AG08395 (cell line): ENCODE results near the gene PRM1.

Experiments used
- DNase-seq: peaks from one replicate; pipeline ENCODE4 v3.0.0; 2012; ENCODE audit warnings: mixed read lengths, low spot score

PRM1 gene

GRCh38 chr16:11280616-11281522, at the start of gene PRM1:
Gene PRM1, minus strand, starts transcription at chr16:11281330. Its CDS starts 92 bp downstream, at chr16:11281238.
- DNase-seq = no peak

- DNase-seq = no peak
Measured at GRCh38 chr16:11330526-11331237, 49.6 kb upstream of the PRM1 start.

GRCh38 chr16:11329891-11330290, 48.8 kb upstream of the PRM1 start:
- no peak for DNase-seq

DNA sequence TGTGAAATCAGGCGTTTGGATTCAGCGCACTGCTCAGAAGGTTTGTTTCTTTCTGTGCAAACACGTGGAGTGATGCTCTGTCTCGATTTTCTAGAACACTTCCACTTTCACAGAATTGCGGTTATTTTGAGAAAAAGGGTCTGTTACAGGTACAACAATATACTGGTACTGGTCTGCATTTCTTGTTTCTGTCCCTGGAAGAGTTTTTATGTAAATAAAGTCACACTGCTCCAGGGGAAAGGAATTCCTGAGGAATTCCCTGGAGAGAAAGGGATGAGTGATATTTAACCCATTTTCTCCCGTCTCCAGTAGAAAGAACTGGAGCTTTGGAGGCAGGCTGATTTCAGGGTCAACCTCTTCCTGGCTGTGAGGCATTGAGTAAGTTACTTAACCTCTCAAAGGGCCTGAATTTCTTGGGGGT, 48.0 kb upstream of the PRM1 start:
- DNase-seq = peak; percentile 52

DNA sequence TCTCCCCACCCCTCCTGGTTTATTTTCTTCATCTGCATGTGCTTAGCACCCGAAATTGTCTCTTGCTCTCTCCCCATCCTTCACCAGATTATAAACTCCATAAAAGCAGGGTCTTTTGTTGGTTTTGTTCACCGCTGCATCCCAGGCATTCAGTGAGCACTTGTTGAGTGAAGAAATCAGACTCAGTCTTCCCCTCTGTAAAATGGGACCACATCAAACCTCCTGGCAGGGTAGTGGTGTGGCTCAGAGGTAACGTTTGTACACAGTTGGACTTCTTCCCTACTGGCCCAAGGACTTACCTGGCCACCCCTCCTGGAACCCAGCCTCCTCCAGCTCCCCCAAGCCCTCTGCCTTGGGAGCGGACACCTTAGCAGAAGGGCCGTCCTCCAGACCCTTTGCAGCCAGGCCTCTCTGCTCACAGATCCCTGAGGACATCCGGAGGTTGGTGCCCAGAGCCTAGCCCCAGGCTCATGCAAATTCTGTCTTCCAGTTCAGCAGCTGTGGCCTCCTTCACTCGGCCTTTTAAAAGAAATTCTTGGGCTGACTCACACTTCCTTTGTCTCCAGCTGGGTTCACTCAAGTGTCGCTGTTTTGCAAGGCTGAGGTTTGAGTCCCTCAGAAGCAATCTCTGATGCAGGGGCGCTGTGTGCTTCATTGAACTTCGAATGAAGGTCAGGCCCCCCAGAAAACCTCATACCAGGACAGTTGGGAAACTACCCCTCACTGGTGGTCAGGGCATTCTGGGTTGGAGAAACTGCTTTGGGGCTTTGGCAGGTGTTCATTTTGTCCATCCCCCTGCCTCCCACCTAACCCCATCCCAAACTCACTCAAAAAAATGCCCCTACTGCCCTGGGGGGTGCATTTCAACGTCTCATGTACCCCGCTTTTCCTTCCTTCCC, 47.3 kb upstream of the PRM1 start:
- DNase-seq = peak; percentile 92

DNA sequence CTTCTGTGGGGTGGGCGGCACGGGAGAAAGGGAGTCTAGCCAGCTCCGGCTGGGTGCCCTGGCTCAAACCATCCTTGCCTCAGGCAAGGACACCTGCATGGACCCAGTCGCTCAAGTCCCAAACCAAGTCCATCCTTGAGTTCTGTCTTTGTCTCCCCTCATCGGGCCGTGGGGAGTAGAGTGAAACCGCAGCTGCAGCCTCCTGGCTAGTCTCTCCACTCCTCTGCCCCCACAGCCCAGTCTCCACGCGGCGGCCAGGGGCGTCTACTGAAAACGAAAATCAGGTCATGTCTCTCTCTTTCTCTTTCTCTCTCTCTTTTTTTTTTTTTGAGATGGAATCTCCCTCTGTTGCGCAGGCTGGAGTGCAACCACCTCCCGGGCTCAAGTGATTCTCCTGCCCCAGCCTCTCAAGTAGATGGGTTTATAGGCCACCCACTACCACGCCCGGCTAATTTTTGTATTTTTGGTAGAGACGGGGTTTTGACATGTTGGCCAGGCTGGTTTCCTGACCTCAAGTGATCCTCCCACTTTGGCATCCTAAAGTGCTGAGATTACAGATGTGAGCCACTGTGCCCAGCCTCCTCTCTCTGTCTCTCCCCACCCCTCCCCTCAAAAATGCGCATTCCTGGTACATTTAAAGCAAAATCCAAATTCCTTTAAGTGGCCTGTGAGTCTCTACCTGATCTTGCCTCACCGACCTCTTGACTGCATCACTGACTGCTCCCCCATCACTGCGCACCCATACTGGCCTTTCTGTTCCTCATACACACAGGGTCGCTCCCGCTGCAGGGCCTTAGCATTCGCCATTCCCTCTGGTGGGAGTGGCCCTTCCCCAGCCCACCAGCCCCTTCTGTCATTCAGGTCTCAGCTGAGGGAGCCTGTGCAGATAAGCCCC, 46.4 kb upstream of the PRM1 start:
- DNase-seq = no peak

- no peak for DNase-seq
Measured at GRCh38 chr16:11326737-11327276, 45.7 kb upstream of the PRM1 start.

- peak; percentile 36 for DNase-seq
Measured at GRCh38 chr16:11326084-11326736, 45.1 kb upstream of the PRM1 start.

- DNase-seq = no peak
Measured at GRCh38 chr16:11325404-11326083, 44.4 kb upstream of the PRM1 start.

- DNase-seq = no peak
Measured at GRCh38 chr16:11323551-11324336, 42.6 kb upstream of the PRM1 start.

GRCh38 chr16:11322823-11323222, 41.7 kb upstream of the PRM1 start:
- DNase-seq = no peak

- DNase-seq = no peak
Measured at GRCh38 chr16:11321662-11322061, 40.5 kb upstream of the PRM1 start.

GRCh38 chr16:11320170-11320569, 39.0 kb upstream of the PRM1 start:
- DNase-seq = no peak

DNA sequence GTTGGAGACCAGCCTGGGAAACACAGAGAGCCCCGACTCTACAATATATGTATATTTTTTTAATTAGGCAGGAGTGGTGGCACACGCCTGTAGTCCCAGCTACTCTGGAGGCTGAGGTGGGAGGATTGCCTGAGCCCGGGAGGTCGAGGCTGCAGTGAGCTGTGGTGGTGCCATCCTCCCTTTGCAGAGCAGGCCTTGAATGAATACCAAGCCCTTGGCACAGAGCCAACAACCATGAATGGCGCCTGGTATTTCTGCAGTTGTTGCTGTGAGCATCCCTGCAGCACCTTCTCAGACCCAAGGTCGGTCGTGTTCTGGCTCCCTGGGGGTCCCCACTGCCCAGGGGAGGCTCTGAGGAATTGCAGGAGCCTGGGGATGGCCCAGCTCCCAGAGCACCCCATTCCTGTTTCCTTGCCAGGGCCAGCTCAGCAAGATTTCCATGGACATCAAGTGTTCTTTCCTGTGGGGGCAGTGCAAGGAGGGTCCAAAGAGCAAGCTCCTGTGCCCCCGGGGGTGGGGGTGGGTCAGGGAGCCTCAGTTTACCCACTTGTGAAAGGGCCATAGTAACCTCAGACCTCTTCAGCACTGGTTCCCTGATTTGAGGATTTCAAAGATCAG, 38.5 kb upstream of the PRM1 start:
- DNase-seq = no peak

GRCh38 chr16:11318817-11319216, 37.7 kb upstream of the PRM1 start:
- DNase-seq = no peak

- DNase-seq = no peak
Measured at GRCh38 chr16:11316331-11317015, 35.3 kb upstream of the PRM1 start.

DNA sequence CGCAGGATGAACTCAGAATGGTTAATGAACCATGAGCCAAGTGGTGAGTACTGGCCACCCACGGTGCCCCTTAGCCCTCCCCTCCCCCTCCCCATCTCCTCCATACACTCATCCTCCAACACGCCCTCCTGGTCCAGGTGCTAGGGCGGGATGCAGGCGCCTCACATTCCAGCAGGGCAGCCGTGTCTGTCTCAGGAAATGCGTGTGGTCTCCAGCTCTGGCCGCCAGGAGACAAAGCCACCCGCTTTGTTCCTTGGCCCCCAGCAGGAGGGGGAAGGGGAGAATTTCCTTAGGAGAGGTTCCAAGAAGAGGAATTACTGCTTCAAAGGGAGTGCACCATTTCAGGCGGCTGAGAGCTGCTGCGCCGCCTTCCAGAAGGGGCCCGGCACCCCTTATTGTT, 34.4 kb upstream of the PRM1 start:
- DNase-seq = no peak
